Vagina (tissue), 2 donors: ENCODE measurements around the gene ROR2.

Experiments used
- POLR2AphosphoS5 ChIP-seq, 2 donors: sonication (generic); formaldehyde crosslinking; IDR thresholded peaks; one replicate each; pipeline ENCODE4 v1.9.0; 2017; ENCODE audit warnings: antibody characterized with exemption in 2 of 2, mild to moderate bottlenecking in 2 of 2, low read depth in 1 of 2; ENCODE audit not compliant: insufficient read depth in 1 of 2
- TF ChIP-seq, protein P1 (sequence below), 3 experiments: fragments of 450-650 bp in 2 of 3; fragments of 200-600 bp in 1 of 3; sonication (generic) in 1 of 3; IDR thresholded peaks; one replicate each; pipeline ENCODE4 v1.5.1; 2017 to 2019; ENCODE audit warnings: antibody characterized with exemption in 3 of 3, mild to moderate bottlenecking in 2 of 3, moderate library complexity in 2 of 3

DNA sequence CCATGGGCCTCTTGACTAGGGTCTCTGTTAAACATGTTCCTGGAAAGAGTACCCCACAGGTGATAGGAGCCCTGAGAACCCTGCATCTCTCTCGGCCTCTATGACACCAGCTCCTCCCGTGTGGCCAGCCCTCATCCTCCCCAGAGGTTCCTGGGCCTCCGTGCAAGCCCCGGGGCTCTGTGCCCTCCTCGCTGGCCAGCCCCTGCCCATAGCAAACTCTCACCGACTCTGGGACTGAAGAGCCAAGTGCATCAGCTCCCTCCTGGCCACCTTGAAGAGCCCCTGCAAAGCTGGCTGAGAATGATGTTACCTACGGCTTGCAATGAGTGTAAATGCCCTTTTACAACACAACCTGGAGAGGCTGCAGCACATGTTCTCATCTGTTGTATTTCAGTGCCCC lies 224.4 kb downstream of the ROR2 start:
- TF ChIP-seq, protein P1, sequence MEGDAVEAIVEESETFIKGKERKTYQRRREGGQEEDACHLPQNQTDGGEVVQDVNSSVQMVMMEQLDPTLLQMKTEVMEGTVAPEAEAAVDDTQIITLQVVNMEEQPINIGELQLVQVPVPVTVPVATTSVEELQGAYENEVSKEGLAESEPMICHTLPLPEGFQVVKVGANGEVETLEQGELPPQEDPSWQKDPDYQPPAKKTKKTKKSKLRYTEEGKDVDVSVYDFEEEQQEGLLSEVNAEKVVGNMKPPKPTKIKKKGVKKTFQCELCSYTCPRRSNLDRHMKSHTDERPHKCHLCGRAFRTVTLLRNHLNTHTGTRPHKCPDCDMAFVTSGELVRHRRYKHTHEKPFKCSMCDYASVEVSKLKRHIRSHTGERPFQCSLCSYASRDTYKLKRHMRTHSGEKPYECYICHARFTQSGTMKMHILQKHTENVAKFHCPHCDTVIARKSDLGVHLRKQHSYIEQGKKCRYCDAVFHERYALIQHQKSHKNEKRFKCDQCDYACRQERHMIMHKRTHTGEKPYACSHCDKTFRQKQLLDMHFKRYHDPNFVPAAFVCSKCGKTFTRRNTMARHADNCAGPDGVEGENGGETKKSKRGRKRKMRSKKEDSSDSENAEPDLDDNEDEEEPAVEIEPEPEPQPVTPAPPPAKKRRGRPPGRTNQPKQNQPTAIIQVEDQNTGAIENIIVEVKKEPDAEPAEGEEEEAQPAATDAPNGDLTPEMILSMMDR (IDR thresholded peaks at IDR 0.05): no peak
- no peak for TF ChIP-seq POLR2AphosphoS5 (IDR thresholded peaks at IDR 0.05; ENCODE audit: insufficient read depth in 1 of 2, low read depth in 1 of 2)
